ENCODE data around the gene RASSF3. TPM values are rescaled to one million over a fixed set of nuclear protein-coding genes. Genes with fewer than 3 reads are reported as not detected.

RASSF3 gene
- total and polyA plus RNA-seq, 2 of the 13 experiments (the other 11 are each of a cell fraction or from before 2014, with no cell fraction given) = 15.5 to 16.0 TPM

- POLR2A ChIA-PET = no interaction called here
- BruUV-seq (replicated peaks) = no TSS peak
These were observed 104.3 kb downstream of the RASSF3 start for GRCh38 chr12:64714551-64714968.

GRCh38 chr12:64716371-64716770, 106.1 kb downstream of the RASSF3 start:
- Histone ChIP-seq H3K4me2 (ENCODE audit: low read depth, low read length) (no peak overlapping the region), H4K20me1 (ENCODE audit: insufficient read depth, low read length) (no peaks in the 10 kb centered on the region), H3K27me3 (ENCODE audit: control insufficient read depth in 1 of 2, insufficient read depth in 2 of 2, low read length in 2 of 2) (no peaks in the 10 kb centered on the region), H3K36me3 (replicated peaks in 1 of 2; ENCODE audit: control insufficient read depth in 1 of 2, insufficient read depth in 2 of 2, low read length in 2 of 2) (peaks cover 8 to 51% of the 10 kb centered on the region in 2 experiments), H2AFZ (ENCODE audit: low read length) (no peak overlapping the region), H3K9me3 (ENCODE audit: low read length) (no peaks in the 10 kb centered on the region), H3K9ac (ENCODE audit: insufficient read depth, low read depth, low read length) (no peak overlapping the region), H3K4me1 (ENCODE audit: insufficient read depth, low read length) (no peaks in the 10 kb centered on the region), H3K4me3 (replicated peaks in 1 of 3; ENCODE audit: insufficient read depth in 1 of 3, low read depth in 2 of 3, low read length in 3 of 3) (no peak overlapping the region), H3K79me2 (ENCODE audit: insufficient read depth, low read length) (no peaks in the 10 kb centered on the region), H3K27ac (ENCODE audit: extremely low read length, insufficient read depth, low read length) (no peak overlapping the region)
- DNase-seq (ENCODE audit: low spot score) (no peak), FAIRE-seq (no peak), ATAC-seq (no peak)
- CTCF ChIA-PET (ENCODE audit: low intra/inter-chr PET ratio, low total read pairs) = no interaction called here
- BruUV-seq (replicated peaks) = no TSS peak
- TF ChIP-seq ZNF430 (CRISPR knock-in tag; IDR thresholded peaks at IDR 0.05) = no peak
- no peak for TF ChIP-seq ZNF12 (CRISPR knock-in tag; IDR thresholded peaks at IDR 0.05)
- no peak for TF ChIP-seq NR3C1 (CRISPR knock-in tag; IDR thresholded peaks at IDR 0.05)
- no peak for TF ChIP-seq RARG (CRISPR knock-in tag; IDR thresholded peaks at IDR 0.05; ENCODE audit: low read depth)
- no peak for TF ChIP-seq ZBTB38 (CRISPR knock-in tag; IDR thresholded peaks at IDR 0.05)
- no peak for TF ChIP-seq ZNF160 (CRISPR knock-in tag; IDR thresholded peaks at IDR 0.05)
- TF ChIP-seq ZNF101 (CRISPR knock-in tag; IDR thresholded peaks at IDR 0.05; ENCODE audit: borderline replicate concordance, low read depth) = no peak
- TF ChIP-seq, protein P1, sequence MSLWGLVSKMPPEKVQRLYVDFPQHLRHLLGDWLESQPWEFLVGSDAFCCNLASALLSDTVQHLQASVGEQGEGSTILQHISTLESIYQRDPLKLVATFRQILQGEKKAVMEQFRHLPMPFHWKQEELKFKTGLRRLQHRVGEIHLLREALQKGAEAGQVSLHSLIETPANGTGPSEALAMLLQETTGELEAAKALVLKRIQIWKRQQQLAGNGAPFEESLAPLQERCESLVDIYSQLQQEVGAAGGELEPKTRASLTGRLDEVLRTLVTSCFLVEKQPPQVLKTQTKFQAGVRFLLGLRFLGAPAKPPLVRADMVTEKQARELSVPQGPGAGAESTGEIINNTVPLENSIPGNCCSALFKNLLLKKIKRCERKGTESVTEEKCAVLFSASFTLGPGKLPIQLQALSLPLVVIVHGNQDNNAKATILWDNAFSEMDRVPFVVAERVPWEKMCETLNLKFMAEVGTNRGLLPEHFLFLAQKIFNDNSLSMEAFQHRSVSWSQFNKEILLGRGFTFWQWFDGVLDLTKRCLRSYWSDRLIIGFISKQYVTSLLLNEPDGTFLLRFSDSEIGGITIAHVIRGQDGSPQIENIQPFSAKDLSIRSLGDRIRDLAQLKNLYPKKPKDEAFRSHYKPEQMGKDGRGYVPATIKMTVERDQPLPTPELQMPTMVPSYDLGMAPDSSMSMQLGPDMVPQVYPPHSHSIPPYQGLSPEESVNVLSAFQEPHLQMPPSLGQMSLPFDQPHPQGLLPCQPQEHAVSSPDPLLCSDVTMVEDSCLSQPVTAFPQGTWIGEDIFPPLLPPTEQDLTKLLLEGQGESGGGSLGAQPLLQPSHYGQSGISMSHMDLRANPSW (CRISPR knock-in tag; IDR thresholded peaks at IDR 0.05; ENCODE audit: borderline replicate concordance) = no peak
- no peak for TF ChIP-seq ZMYM2 (CRISPR knock-in tag; IDR thresholded peaks at IDR 0.05)
- intact Hi-C loops (cut with micrococcal nuclease; ENCODE audit: unreplicated experiment) = no loop called here
- POLR2A ChIA-PET = no interaction called here
- WGBS (ENCODE audit: low lambda C conversion rate) = 89% methylated on average over 4 of the region's 4 CpGs
- in situ Hi-C loops (cut with HindIII; ENCODE audit: extremely low pct_ligation_motif_present, low pct_unique_long_range_greater_than_20kb) = no loop called here

More at GRCh38 chr12:64714551-64714968, 104.3 kb downstream of the RASSF3 start:
- H3K36me3 ChIP-seq (replicated peaks in 1 of 2; ENCODE audit: control insufficient read depth in 1 of 2, insufficient read depth in 2 of 2, low read length in 2 of 2) = peaks cover 8 to 36% of the 10 kb centered on the region in 2 experiments
- DNase-seq (ENCODE audit: low spot score) (no peak), ATAC-seq (no peak), FAIRE-seq (no peak)
- no peak overlapping the region for H2AFZ ChIP-seq (ENCODE audit: low read length)
- no peaks in the 10 kb centered on the region for H4K20me1 ChIP-seq (ENCODE audit: insufficient read depth, low read length)
- no peak overlapping the region for H3K4me3 ChIP-seq (replicated peaks in 1 of 3; ENCODE audit: insufficient read depth in 1 of 3, low read depth in 2 of 3, low read length in 3 of 3)
- H3K27ac ChIP-seq (ENCODE audit: extremely low read length, insufficient read depth, low read length) = no peak overlapping the region
- CTCF ChIA-PET (ENCODE audit: low intra/inter-chr PET ratio, low total read pairs) = no interaction called here
- no peaks in the 10 kb centered on the region for H3K9me3 ChIP-seq (ENCODE audit: low read length)
- no peak for TF ChIP-seq ZNF383 (CRISPR knock-in tag; IDR thresholded peaks at IDR 0.05; ENCODE audit: borderline replicate concordance)
- WGBS (ENCODE audit: low lambda C conversion rate) = 95% methylated on average over 5 of the region's 5 CpGs
- in situ Hi-C loops (cut with HindIII; ENCODE audit: extremely low pct_ligation_motif_present, low pct_unique_long_range_greater_than_20kb) (no loop called here), intact Hi-C loops (cut with micrococcal nuclease; ENCODE audit: unreplicated experiment) (no loop called here)
- H3K79me2 ChIP-seq (ENCODE audit: insufficient read depth, low read length) = no peaks in the 10 kb centered on the region
- H3K4me2 ChIP-seq (ENCODE audit: low read depth, low read length) = no peak overlapping the region
- no peak overlapping the region for H3K9ac ChIP-seq (ENCODE audit: insufficient read depth, low read depth, low read length)
- H3K27me3 ChIP-seq (ENCODE audit: control insufficient read depth in 1 of 2, insufficient read depth in 2 of 2, low read length in 2 of 2) = no peaks in the 10 kb centered on the region
- no peaks in the 10 kb centered on the region for H3K4me1 ChIP-seq (ENCODE audit: insufficient read depth, low read length)

All from HepG2 (cell line).